Measurements from ENCODE around the gene OLFML2A. TPM values are rescaled to one million over a fixed set of nuclear protein-coding genes. Genes with fewer than 3 reads are reported as not detected.
"Not testable (repeated sequence)": the region's sequence is repeated elsewhere in the genome, so short reads cannot be mapped to it uniquely, and the experiment has no call there.

Gene OLFML2A
- total RNA-seq, 1 donor from 2014 or later, result 469 TPM

DNA sequence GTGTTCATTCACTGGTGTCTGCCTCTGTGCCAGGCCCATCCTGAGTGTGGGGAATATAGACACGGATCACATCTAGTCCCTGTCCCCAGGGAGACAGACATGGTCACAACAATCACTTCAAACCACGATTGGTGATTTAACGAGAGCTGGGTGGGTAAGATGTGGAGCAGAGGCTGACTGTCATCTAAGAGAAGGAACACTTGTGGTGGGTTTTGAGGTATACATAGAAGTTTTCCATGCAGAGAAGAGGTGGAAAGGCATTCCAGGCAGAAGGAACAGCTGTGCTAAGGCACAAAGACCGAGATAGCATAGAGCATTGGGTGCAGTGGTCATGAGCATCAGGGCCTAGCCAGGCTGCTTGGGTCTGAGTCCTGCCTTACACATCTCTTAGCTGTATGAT, 53.7 kb downstream of the OLFML2A start:
- DNase-seq (ENCODE audit: low spot score), result no peak
- no peaks in the 10 kb centered on the region for H3K27me3 Mint-ChIP-seq (ENCODE audit: low read depth)
- peaks cover 34% of the 10 kb centered on the region for H3K4me1 Mint-ChIP-seq (ENCODE audit: low read depth)
- H3K27ac Mint-ChIP-seq (ENCODE audit: unreplicated experiment), result no peak overlapping the region
- peaks cover 2% of the 10 kb centered on the region for H3K36me3 Mint-ChIP-seq (ENCODE audit: low read depth)
- peaks cover 4% of the 10 kb centered on the region for H3K9me3 Mint-ChIP-seq (ENCODE audit: low read depth)
- TF ChIP-seq, protein P1, sequence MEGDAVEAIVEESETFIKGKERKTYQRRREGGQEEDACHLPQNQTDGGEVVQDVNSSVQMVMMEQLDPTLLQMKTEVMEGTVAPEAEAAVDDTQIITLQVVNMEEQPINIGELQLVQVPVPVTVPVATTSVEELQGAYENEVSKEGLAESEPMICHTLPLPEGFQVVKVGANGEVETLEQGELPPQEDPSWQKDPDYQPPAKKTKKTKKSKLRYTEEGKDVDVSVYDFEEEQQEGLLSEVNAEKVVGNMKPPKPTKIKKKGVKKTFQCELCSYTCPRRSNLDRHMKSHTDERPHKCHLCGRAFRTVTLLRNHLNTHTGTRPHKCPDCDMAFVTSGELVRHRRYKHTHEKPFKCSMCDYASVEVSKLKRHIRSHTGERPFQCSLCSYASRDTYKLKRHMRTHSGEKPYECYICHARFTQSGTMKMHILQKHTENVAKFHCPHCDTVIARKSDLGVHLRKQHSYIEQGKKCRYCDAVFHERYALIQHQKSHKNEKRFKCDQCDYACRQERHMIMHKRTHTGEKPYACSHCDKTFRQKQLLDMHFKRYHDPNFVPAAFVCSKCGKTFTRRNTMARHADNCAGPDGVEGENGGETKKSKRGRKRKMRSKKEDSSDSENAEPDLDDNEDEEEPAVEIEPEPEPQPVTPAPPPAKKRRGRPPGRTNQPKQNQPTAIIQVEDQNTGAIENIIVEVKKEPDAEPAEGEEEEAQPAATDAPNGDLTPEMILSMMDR (IDR thresholded peaks at IDR 0.05), result no peak
- no peak overlapping the region for H3K4me3 Mint-ChIP-seq (ENCODE audit: unreplicated experiment)

DNA sequence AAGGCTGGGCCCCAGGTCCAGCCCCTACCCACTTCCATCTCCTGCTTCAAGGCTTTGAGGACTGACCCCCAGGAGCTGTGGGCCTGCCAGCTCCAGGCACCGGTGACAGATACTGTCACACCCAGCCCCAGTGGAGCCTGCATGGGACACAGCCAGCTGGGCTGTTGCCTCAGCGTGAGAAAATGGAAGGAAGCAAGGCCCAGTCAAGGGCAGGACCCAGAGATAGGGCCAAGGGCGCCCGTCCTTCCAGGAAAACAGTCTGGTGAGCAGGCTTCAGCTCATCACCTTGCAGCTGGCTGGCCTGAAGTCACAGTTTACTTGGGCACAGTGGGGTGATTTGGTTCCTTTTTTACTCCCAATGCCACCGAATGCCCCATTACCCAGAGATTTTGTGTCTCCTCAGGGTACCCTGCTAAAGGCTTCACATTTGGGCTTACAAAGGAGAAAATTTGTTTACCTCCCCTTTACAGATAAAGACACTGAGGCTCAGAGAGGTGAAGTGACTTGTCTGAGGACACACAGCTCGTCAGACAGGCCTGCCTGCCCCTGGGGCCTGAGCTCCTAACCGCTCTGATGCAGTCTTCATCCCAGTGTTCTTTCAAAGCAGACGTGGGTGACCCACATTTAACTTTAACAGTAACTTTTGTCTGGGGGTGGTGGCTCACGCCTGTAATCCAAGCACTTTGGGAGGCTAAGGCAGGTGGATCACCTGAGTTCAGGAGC, 54.9 kb downstream of the OLFML2A start:
- H3K4me1 Mint-ChIP-seq (ENCODE audit: low read depth), result peaks cover 38% of the 10 kb centered on the region
- H3K27me3 Mint-ChIP-seq (ENCODE audit: low read depth), result no peaks in the 10 kb centered on the region
- H3K36me3 Mint-ChIP-seq (ENCODE audit: low read depth), result no peaks in the 10 kb centered on the region
- H3K27ac Mint-ChIP-seq (ENCODE audit: unreplicated experiment), result peak overlapping the region; percentile 74
- H3K4me3 Mint-ChIP-seq (ENCODE audit: unreplicated experiment), result no peak overlapping the region
- no peaks in the 10 kb centered on the region for H3K9me3 Mint-ChIP-seq (ENCODE audit: low read depth)
- TF ChIP-seq, protein P1 (IDR thresholded peaks at IDR 0.05), result no peak
- no peak for DNase-seq (ENCODE audit: low spot score)

DNA sequence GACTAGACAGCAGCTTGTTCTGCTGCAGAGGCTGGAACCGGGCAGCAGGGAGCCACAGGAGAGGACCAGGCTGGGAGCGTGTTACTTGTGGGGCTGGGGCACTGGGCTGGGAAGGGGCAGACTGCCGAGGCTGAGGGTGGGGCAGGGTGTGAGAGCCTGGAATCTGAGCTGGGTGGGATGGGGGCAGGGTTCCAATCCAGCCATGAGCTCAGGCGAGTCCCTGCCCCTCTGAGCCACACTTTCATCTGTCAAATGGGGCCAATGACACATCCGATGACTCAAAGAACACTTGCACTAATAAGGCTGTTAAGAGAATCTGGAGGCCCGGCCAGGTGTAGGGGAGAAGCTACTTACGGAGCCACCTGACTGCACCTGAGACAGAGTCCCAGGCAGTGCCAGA, 57.7 kb downstream of the OLFML2A start:
- Mint-ChIP-seq H3K36me3 (ENCODE audit: low read depth) (no peaks in the 10 kb centered on the region), H3K9me3 (ENCODE audit: low read depth) (no peaks in the 10 kb centered on the region), H3K27ac (ENCODE audit: unreplicated experiment) (peak overlapping the region; percentile 93), H3K27me3 (ENCODE audit: low read depth) (no peaks in the 10 kb centered on the region), H3K4me1 (ENCODE audit: low read depth) (peaks cover 34% of the 10 kb centered on the region), H3K4me3 (ENCODE audit: unreplicated experiment) (no peak overlapping the region)
- DNase-seq (ENCODE audit: low spot score), result no peak
- TF ChIP-seq, protein P1 (IDR thresholded peaks at IDR 0.05), result no peak

DNA sequence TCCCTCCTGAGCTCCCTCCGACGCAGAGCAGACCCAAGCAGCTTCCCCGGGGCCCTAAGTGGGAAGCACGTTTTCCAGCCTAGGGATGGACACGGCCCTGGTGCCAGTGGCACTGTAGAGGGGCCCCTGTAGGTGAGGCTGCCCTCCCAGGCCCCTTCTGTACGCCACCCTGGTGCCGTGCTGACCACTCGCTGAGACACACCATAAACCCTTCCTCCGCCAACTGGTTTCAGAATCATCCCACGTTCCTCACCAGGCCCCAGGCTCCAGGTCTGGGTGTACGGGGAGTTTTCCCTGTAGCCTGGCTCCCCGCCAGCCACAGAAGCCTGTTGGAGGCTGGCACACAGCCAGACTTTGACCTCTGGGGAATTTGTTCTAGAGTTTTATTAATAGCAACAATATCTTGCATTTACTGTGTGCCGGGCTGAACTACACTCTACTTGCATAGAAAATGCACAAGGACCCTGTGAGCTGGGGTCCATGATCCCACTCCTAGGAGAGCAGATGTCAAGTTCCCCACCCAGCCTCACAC, 58.2 kb downstream of the OLFML2A start:
- Mint-ChIP-seq H3K4me1 (ENCODE audit: low read depth) (peaks cover 36% of the 10 kb centered on the region), H3K9me3 (ENCODE audit: low read depth) (no peaks in the 10 kb centered on the region), H3K36me3 (ENCODE audit: low read depth) (no peaks in the 10 kb centered on the region), H3K27me3 (ENCODE audit: low read depth) (no peaks in the 10 kb centered on the region), H3K27ac (ENCODE audit: unreplicated experiment) (peak overlapping the region; percentile 93), H3K4me3 (ENCODE audit: unreplicated experiment) (no peak overlapping the region)
- DNase-seq (ENCODE audit: low spot score), result no peak
- TF ChIP-seq, protein P1 (IDR thresholded peaks at IDR 0.05), result no peak

DNA sequence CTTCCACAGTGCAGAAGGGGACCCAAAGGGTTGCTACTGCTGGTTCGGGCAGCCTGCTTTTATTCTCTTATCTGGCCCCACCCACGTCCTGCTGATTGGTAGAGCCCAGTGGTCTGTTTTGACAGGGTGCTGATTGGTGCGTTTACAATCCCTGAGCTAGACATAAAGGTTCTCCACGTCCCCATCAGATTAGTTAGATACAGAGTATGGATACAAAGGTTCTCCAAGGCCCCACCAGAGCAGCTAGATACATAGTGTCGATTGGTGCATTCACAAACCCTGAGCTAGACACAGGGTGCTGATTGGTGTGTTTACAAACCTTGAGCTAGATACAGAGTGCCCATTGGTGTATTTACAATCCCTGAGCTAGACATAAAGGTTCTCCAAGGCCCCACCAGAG, 61.2 kb downstream of the OLFML2A start:
- not testable (repeated sequence) for H3K27ac Mint-ChIP-seq (ENCODE audit: unreplicated experiment); DNase-seq (ENCODE audit: low spot score); H3K9me3 Mint-ChIP-seq (ENCODE audit: low read depth); H3K4me3 Mint-ChIP-seq (ENCODE audit: unreplicated experiment); H3K36me3 Mint-ChIP-seq (ENCODE audit: low read depth); H3K27me3 Mint-ChIP-seq (ENCODE audit: low read depth)
- H3K4me1 Mint-ChIP-seq (ENCODE audit: low read depth), result peaks cover 27% of the 10 kb centered on the region

DNA sequence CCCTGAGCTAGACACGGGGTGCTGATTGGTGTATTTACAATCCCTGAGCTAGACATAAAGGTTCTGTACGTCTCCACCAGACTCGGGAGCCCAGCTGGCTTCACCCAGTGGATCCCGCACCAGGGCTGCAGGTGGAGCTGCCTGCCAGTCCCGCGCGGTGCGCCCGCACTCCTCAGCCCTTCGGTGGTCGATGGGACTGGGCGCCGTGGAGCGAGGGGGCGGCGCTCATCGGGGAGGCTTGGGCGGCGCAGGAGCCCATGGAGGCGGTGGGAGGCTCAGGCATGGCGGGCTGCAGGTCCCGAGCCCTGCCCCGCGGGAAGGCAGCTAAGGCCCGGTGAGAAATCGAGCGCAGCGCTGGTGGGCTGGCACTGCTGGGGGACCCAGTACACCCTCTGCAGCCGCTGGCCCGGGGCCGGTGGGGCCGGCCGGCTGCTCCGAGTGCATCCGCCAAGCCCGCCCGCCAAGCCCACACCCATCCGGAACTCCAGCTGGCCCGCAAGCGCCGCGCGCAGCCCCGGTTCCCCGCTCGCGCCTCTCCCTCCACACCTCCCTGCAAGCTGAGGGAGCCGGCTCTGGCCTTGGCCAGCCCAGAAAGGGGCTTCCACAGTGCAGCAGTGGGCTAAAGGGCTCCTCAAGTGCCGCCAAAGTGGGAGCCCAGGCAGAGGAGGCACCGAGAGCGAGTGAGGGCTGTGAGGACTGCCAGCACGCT, 61.8 kb downstream of the OLFML2A start:
- not testable (repeated sequence) for H3K36me3 Mint-ChIP-seq (ENCODE audit: low read depth)

More for the DNA sequence above, 61.8 kb downstream of the OLFML2A start:
- H3K27me3 Mint-ChIP-seq (ENCODE audit: low read depth); H3K9me3 Mint-ChIP-seq (ENCODE audit: low read depth); H3K4me3 Mint-ChIP-seq (ENCODE audit: unreplicated experiment); H3K27ac Mint-ChIP-seq (ENCODE audit: unreplicated experiment); DNase-seq (ENCODE audit: low spot score): not testable (repeated sequence)
- peaks cover 33% of the 10 kb centered on the region for H3K4me1 Mint-ChIP-seq (ENCODE audit: low read depth)

Data from chondrocyte (in vitro differentiated cells).